GM21529 (cell line): Measurements from ENCODE around the gene ALDH3A1.
A peak's percentile ranks its signal among the peaks of the same experiment; 100 is the strongest.

Source experiments
- ATAC-seq: cut with Tn5 transposase; IDR thresholded peaks from one replicate; pipeline ENCODE4 v1.9.1; 2021; ENCODE audit not compliant: unreplicated experiment

ALDH3A1 gene

DNA sequence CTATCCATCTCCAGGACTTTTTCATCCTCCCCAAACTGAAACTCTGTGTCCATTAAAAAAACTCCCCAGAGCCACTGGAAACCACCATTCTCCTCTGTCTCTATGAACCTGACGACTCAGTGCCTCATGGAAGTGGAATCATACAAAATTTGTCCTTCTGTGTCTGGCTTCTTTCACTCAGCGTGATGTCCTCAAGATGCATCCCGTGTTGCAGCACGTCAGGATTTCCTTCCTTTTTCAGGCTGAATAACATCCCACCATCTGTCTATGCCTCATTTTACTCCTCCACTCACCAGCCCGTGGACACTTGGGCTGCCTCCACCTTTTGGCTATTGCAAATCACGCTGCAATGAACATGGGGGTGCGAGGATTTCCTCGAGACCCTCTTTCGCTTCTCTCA, 12.6 kb upstream of the ALDH3A1 start:
- ATAC-seq: no peak

DNA sequence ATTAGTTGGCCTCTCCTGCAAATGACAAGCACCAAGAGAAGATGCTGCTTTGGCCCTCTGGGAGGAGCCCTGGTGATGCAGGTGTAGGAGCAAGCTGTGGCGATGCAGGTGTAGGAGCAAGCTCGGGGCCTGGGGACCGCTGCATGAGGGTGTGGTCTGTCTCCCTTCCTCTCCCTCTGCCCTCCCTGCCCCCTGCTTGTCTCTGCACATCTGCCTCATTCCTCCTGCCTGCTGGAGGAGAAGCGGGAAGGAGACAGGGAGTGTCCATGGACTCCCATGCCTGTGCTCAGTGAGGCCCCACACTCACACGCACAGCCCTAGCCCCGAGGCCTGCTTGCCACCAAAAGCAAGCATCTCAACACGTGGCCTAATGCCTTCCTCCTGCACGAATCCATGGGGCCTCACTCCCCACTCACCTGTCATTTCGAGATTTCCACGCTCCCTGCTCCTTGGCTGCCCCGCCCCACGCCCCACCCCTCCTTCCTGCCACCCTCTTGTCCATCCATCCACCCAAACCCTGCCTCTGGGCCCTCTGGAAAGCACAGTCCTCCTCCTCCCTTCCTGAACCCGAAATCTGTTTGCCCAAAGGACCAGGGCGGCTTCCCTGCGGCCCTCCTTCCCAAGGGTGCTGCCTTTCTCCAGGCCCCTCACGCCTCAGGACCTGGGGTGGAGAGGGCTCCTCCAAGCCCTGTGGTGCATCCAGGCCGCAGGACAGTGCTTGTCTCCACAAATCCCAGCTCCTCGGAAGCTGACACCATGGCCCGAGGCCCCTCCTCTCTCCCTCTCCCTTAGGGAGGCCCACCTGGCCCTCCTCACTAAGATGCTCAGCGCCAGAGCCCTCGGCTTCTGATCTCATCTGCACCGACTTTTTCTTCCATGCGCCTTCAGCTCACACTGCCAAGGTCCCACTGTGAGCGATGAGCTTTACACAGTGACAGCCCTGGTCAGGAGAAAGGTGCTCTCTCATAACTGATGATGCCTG, 11.8 kb upstream of the ALDH3A1 start:
- no peak for ATAC-seq

- ATAC-seq: no peak
These were observed 9.6 kb upstream of the ALDH3A1 start for GRCh38 chr17:19757536-19758180.

GRCh38 chr17:19756546-19756945, 8.4 kb upstream of the ALDH3A1 start:
- no peak for ATAC-seq

DNA sequence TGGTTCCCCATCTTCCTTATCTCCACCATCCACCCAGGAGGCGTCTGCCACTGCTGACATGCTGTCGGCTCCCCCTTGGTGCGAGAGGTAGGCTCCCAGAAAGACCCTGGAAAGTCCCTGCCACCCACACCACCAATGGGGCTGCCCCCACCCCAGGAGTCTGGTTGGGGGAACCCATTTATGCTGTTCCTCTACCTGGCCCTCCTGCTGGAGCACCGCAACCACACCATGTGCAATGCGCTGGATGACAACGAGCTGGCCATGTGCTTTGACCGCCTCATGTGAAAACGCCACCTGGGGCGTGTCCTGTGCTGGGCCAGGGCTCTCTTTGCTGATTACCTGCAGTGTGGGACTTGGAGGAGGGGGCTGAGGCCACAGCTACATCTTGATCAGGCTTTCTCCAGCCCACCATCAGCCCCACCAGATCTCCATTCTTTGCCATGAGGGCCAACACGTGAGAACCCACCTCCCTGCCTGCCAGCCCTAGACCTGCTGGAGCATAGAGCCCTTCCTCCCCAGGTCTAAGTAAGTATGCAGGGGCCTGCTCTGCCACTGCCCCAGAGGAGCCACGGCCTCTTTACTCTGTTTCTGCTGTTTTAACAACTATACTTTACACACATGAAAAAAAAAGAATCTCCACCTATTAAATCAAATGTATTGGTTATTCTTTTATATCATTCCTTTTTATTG, 7.9 kb upstream of the ALDH3A1 start:
- no peak for ATAC-seq

DNA sequence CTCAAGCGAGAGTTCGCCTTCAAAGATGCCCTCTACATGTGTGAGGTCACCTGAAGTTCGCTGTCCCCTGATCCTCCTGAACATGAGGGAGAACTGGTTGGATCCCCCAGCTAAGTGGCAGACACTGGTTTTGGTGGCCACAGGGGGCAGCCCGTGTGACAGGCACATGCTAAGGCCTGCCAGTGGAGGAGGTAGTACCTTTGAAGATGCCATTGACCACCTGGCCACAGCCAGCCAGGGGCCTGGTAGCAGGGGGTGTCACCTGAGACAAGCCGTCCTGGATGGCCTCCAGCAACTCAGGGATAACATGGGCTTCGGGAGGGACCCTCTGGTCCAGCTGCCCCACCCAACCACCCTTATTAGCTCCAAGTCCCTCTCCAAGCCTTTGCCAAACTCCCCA, 7.3 kb upstream of the ALDH3A1 start:
- ATAC-seq: no peak

DNA sequence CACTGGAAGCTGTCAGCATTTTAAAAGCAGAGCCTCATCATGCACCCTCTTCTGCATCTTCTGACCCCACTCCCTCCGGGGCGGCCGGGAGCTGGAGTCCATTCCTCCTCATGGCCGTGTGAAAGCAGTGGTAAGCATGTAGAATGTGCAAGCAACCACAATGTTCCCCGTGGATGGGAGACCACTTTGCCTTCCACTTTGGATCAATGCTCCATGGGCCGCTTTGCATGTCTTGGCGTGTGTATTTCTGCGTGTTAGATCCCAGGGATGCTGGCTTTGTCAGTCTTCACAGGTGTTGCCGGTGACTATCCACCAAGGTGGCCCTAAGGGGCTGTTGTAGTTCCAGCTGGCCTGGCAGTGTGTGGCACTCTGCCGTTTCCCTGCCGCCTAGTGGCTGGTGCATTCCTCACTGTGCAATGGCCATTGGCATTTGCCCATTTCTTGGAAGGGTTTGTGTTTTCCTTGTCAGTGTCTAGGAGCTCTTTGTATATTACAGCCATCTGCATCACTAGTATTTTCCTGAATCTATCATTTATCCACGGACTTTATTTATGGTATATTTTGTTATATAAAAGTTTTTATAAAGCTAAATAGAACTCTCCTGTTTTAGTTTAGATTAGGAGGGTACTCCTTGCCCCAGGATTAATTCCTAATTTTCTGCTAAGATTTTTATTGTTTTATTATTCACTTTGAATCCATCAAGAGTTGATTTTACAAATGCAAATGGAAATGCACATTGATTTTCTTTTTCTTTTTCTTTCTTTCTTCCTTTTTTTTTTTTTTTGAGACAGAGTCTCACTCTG, 5.8 kb upstream of the ALDH3A1 start:
- ATAC-seq: no peak

- ATAC-seq: no peak
These were observed 5.0 kb upstream of the ALDH3A1 start for GRCh38 chr17:19753051-19753509.

DNA sequence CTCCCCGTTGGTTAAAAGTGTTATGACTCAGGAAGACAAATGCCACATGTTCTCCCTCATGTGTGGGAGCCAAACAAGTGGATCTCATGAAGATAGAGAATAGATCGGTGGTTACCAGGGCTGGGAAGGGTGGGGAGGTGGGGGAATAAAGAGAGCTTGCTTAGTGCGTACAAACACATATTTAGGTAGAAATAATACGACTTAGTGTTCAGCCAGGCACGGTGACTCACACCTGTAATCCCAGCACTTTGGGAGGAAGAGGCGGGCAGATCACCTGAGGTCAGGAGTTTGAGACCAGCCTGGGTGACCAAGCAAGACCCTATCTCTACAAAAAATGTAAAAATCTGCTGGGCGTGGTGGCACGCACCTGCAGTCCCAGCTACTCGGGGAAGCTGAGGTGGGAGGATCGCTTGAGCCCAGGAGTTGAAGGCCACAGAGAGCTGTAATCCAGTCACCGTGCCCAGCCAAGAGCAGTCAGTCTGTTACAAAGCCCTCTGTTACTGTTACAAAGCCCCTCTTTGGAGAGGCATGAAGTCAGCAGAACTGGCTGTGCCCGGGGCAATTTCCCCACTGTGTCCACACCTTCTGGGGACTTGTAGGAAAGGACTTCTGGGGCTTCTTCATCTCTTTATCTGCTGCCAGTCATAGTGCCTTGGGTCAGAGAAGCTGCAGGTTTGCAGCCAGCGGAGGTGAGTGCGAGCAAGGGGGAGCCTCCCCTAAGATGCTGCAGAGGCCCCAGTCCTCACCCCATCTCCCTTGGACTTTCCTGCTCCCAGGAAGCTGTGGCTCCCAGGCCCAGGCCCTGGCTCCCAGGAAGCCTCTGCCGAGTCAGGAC, 4.3 kb upstream of the ALDH3A1 start:
- no peak for ATAC-seq

DNA sequence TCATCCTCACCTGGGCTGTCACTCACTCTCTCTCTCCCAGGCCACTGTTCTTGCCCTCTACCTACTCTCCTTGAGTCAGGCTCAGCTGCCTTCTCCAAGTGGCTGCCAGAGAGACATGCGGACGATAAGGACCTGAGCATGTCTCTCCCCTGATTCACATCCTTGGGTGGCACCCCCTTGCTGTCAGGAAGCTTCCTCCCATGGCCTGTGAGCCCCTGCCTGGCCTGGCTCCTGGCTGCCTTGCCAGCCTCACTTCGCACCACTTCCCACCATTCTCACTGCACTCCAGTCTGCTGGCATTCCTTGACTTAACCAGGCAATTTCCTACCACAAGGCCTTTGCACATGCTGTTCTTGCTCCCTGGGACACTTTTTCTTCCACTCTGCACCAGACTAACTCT, 2.7 kb upstream of the ALDH3A1 start:
- ATAC-seq: no peak

- ATAC-seq: no peak
These were observed 2.0 kb upstream of the ALDH3A1 start for GRCh38 chr17:19750020-19750572.

DNA sequence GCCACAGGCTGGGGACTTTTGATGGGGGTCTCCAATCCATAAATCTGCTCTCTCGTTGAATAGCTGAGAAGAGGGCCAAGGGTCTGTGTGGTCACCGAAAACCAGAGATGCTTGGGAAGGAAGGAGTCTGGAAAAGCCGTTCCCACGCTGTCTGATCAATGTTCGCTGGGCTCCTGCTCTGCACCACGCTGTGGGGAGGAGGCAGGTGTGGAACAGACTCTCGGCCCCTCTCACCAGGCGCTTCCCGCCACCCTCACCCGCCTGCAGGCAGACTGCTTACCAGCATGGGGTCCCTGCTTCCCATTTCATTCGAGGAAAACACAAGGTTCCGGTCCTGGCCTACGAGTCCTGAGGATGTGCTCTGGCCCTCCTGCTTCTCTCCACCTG, 702 bp upstream of the ALDH3A1 start:
- no peak for ATAC-seq

DNA sequence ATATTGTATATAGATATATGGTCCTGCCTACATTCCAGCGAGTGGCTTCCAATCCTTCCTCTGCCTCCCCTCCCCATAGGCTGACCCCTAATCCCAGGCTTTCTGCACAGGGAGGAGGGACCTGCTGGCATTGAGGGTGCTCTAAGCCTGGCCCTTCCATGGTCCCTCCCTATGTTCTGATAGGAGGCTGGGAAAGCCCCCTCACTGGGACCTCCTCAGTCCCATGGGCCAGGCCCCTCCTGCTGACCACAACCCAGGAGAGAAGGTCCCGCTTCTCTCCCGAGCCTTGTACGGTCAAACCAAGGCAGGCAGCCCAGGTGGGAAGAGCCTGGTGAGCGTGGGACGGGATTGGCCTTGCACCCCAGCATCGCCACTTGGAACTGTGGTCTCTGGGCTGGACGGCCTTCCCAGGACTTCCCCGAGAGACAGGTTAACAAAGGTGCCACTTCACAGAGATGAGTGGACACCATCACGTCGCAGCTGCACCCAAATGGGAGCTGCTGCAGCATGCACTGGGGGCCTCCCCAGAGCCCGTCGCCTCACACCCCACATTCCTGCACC, 859 bp downstream of the ALDH3A1 start:
- no peak for ATAC-seq

GRCh38 chr17:19746517-19746916, 1.6 kb downstream of the ALDH3A1 start:
- no peak for ATAC-seq

- ATAC-seq: peak; percentile 64
These were observed 3.0 kb downstream of the ALDH3A1 start for GRCh38 chr17:19744922-19745757.

DNA sequence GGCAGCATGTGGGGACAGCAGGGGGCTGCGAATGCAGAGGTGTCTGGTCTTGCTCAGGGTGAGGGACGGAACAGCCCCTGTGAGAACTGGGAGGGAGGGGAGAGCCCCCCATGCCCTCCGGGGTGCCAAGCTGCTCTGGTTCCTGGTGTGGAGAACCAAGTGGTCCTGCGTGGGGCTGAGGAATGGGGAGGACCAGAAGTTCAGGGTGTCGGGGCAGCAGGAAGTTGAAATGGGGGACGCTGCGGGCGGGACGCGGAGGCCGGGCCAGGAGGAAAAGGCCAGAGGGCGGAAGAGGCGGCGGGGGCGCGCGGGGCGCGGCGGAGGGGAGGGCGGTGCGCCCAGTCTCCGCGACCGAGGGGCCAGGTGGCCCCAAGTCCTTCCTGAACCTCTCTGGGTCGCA, 3.6 kb downstream of the ALDH3A1 start:
- ATAC-seq: no peak

GRCh38 chr17:19743101-19744100, 4.7 kb downstream of the ALDH3A1 start:
- ATAC-seq: no peak
